Measurements from ENCODE around the gene RANBP3. TPM values are rescaled to one million over a fixed set of nuclear protein-coding genes. Genes with fewer than 3 reads are reported as not detected.

Gene RANBP3
- total RNA-seq, 1 donor from 2014 or later, result 36.9 TPM

GRCh38 chr19:5925830-5926427 is 52.0 kb downstream of the RANBP3 start:
- no peak for DNase-seq

- DNase-seq, result no peak
Observed at GRCh38 chr19:5923356-5923755, 54.6 kb downstream of the RANBP3 start.

GRCh38 chr19:5922161-5922545 is 55.8 kb downstream of the RANBP3 start:
- DNase-seq, result no peak

- DNase-seq, result no peak
Observed at GRCh38 chr19:5921516-5922160, 56.3 kb downstream of the RANBP3 start.

- DNase-seq, result no peak
Observed at GRCh38 chr19:5918463-5919079, 59.4 kb downstream of the RANBP3 start.

GRCh38 chr19:5917431-5918107 is 60.4 kb downstream of the RANBP3 start:
- no peak for DNase-seq

GRCh38 chr19:5916181-5916708 is 61.7 kb downstream of the RANBP3 start:
- peak; percentile 42 for DNase-seq

- DNase-seq, result no peak
Observed at GRCh38 chr19:5915782-5916165, 62.2 kb downstream of the RANBP3 start.

- no peak for DNase-seq
Observed at GRCh38 chr19:5914946-5915781, 62.8 kb downstream of the RANBP3 start.

GRCh38 chr19:5914358-5914774 is 63.6 kb downstream of the RANBP3 start:
- DNase-seq, result no peak

GRCh38 chr19:5913739-5914357 is 64.1 kb downstream of the RANBP3 start, which contains the start of gene CAPS:
TSS of gene CAPS (plus strand) at chr19:5914254. CDS start at chr19:5914407, 153 bp downstream.
- DNase-seq, result no peak

- peak; percentile 36 for DNase-seq
Observed at GRCh38 chr19:5911366-5911765, 66.6 kb downstream of the RANBP3 start.

GRCh38 chr19:5910638-5910907 is 67.4 kb downstream of the RANBP3 start:
- DNase-seq, result no peak

GRCh38 chr19:5908773-5909442 is 69.0 kb downstream of the RANBP3 start:
- DNase-seq, result no peak

GRCh38 chr19:5907241-5907640 is 70.7 kb downstream of the RANBP3 start:
- no peak for DNase-seq

GRCh38 chr19:5905114-5905778 is 72.7 kb downstream of the RANBP3 start:
- DNase-seq, result no peak

- DNase-seq, result peak; percentile 100
Observed at GRCh38 chr19:5904352-5905113, 73.4 kb downstream of the RANBP3 start, which contains the start of gene VMAC. TSS of gene VMAC (plus strand) at chr19:5904872. CDS start at chr19:5904891, 19 bp downstream.

GRCh38 chr19:5903624-5904351 is 74.2 kb downstream of the RANBP3 start, which contains the start of gene NDUFA11:
TSS of gene NDUFA11 (minus strand) at chr19:5903790. CDS start at chr19:5903708, 82 bp downstream.
- DNase-seq, result peak; percentile 98
